Activated CD4-positive, alpha-beta T cell treated with anti-CD3 and anti-CD28 coated beads, Interleukin-10, Interleukin-2, amounts not matched to agents 100 ng/mL and 50 ng/mL, durations not matched to agents 16 hours and 8 hours (primary cell): ENCODE data around the gene SLC12A5.
"Not testable (repeated sequence)": the region's sequence is repeated elsewhere in the genome, so short reads cannot be mapped to it uniquely, and the experiment has no call there.

Source experiments
- DNase-seq: peaks from one replicate; pipeline ENCODE4 v3.0.0-alpha.2; 2020

Gene SLC12A5

GRCh38 chr20:46028772-46029371, at the start of gene SLC12A5:
TSS of gene SLC12A5 (plus strand) at chr20:46029215. CDS start at chr20:46029345, 130 bp downstream.
- DNase-seq, result no peak

- DNase-seq, result no peak
Measured at GRCh38 chr20:45981261-45981660, 47.8 kb upstream of the SLC12A5 start.

- no peak for DNase-seq
Measured at GRCh38 chr20:45983279-45983743, 45.7 kb upstream of the SLC12A5 start.

GRCh38 chr20:45985573-45985972, 43.4 kb upstream of the SLC12A5 start:
- DNase-seq, result no peak

GRCh38 chr20:45987108-45987780, 41.8 kb upstream of the SLC12A5 start:
- peak; percentile 80 for DNase-seq

GRCh38 chr20:45988830-45989229, 40.2 kb upstream of the SLC12A5 start:
- not testable (repeated sequence) for DNase-seq

- no peak for DNase-seq
Measured at GRCh38 chr20:45991616-45992015, 37.4 kb upstream of the SLC12A5 start.

- DNase-seq, result no peak
Measured at GRCh38 chr20:45993197-45993951, 35.6 kb upstream of the SLC12A5 start.

- no peak for DNase-seq
Measured at GRCh38 chr20:45994761-45995493, 34.1 kb upstream of the SLC12A5 start.

GRCh38 chr20:45995495-45996097, 33.4 kb upstream of the SLC12A5 start:
- DNase-seq, result not testable (repeated sequence)

- no peak for DNase-seq
Measured at GRCh38 chr20:45997187-45997586, 31.8 kb upstream of the SLC12A5 start.

GRCh38 chr20:45998337-45998736, 30.7 kb upstream of the SLC12A5 start:
- no peak for DNase-seq

GRCh38 chr20:45998761-45999160, 30.3 kb upstream of the SLC12A5 start:
- DNase-seq, result peak; percentile 48

- DNase-seq, result no peak
Measured at GRCh38 chr20:45999557-46000261, 29.3 kb upstream of the SLC12A5 start.

- peak; percentile 26 for DNase-seq
Measured at GRCh38 chr20:46000262-46000996, 28.6 kb upstream of the SLC12A5 start.

- DNase-seq, result no peak
Measured at GRCh38 chr20:46001498-46001897, 27.5 kb upstream of the SLC12A5 start.

- no peak for DNase-seq
Measured at GRCh38 chr20:46002008-46002407, 27.0 kb upstream of the SLC12A5 start.

- DNase-seq, result no peak
Measured at GRCh38 chr20:46004187-46004586, 24.8 kb upstream of the SLC12A5 start.

- peak; percentile 63 for DNase-seq
Measured at GRCh38 chr20:46004889-46005473, 24.0 kb upstream of the SLC12A5 start.

- no peak for DNase-seq
Measured at GRCh38 chr20:46006022-46006705, 22.9 kb upstream of the SLC12A5 start.
